Stimulated activated CD4-positive, alpha-beta T cell treated with anti-CD3 and anti-CD28 coated beads, TNF-alpha, amount 100 ng/mL, for 48 hours (primary cell): ENCODE results near the gene CENPM.

Source experiments
- DNase-seq, 3 donors: peaks; one replicate each; pipeline ENCODE4 v3.0.0-alpha.2; 2020; ENCODE audit warnings: low read depth in 3 of 3

Gene CENPM, protein sequence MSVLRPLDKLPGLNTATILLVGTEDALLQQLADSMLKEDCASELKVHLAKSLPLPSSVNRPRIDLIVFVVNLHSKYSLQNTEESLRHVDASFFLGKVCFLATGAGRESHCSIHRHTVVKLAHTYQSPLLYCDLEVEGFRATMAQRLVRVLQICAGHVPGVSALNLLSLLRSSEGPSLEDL

DNA sequence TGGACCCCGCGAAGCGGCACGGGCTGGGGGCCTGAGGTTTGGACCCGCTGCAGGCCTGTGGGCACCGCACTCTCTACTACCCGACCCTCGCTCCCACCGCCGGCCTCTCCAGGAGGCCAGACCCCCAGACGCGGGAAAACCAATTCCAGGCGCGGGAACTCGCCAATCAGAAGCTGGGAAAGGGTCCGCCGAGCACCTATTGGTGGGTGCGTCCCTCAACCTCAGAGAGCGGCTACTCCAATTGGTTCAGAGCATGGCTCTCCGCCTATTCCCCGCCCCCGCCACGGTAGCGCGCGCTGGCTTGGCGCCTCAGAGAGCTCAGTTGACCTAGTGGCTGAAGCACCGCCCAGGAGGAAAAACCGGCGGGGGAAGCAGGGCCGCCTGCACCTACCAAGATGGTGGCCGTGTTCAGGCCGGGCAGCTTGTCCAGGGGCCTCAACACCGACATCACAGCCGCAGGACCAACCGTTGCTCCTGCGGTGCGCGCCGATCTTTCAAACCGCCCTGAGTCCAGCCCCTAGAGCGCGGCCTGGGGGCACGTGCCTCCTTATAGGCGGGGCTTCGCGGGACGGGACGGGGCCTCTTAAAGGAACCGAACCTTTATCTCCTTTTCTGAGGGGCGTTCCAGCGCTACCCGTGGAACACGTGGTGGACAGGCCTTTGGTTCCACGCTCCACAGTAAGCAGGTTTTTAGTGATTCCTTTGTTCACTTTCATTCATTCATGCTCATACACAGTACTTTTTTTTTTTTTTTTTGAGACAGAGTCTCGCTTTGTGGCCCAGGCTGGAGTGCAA is at the start of gene CENPM:
Gene CENPM, minus strand, starts transcription at position 524 of the 795 bp plus-strand sequence. Its CDS starts 76 bp downstream, at position 448.
- peak; percentile 92 to 96 (median 93) for DNase-seq

DNA sequence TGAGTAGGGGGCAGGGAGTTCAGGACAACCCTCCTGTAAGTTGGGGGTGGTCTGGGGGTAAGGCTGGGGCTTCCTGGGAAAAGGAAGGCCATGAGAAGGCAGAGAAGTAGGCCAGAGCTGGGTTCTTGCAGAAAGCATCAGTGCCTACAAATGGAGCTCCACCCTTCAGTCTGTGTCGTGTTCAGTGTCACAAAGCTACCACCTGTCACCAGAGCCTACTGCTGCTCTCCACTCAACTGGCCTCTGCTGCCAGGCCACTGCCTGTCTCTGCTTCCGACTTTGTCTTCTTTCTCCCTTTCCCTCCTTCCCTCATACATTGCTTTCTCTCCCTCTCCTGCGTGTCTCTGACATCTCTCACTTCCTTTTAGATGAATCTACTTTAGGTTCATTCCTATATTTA is 48.3 kb upstream of the CENPM start:
- no peak for DNase-seq

DNA sequence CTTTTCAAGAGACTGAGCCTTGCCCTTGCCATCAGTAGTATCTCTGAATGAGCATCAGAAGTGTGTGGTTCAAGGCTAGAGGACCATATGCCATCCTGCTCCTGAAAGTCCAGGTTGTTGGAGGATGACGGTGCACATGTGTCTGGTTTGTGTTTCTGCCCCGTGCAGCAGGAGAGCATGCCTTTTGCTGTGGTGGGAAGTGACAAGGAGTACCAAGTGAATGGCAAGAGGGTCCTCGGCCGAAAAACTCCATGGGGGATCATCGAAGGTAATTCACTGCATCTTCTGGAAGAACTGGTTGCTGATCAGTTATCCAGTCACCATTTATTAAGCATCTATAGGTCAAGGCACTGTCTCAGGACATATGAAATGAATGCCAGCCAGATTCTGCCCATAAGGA is 45.5 kb upstream of the CENPM start:
- no peak for DNase-seq

DNA sequence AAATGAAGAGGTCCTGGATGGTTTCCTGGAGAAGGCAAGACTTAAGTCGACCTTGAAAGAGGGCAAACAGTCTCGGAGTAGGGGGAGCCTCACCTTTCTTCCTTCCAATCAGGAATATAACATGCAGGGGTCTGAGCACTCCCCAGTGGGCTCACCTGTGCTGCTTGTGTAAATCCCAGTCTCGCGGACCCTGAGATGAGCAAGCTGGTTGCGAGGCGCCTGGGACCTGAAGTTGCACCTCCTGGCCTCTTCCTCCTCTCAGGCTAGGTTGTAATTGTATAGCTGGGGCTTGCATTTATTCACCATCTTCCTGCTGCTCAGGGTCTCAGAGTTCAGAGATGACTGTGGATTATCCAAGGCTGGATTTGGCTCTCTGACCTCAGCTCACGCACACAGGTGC is 44.2 kb upstream of the CENPM start:
- no peak for DNase-seq

DNA sequence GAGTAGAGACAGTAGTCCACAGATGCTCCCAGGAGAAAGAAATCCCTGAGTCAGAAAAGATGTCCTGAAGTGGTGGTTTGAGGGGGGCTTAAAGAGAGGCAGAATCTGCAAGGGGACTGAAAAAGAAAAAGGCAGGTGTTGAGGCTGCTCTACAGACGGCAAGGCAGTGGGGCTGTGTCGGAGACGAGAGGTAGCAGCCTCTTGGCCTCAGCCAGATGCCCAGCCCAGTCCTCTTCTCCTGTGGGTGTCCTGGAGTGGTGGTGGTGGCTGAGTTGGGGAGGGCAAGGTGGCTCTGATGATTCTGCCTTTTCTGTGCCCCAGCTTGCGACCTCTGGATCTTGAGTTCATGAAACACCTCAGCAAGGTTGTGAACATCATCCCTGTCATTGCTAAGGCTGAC is 42.3 kb upstream of the CENPM start:
- DNase-seq, result no peak

DNA sequence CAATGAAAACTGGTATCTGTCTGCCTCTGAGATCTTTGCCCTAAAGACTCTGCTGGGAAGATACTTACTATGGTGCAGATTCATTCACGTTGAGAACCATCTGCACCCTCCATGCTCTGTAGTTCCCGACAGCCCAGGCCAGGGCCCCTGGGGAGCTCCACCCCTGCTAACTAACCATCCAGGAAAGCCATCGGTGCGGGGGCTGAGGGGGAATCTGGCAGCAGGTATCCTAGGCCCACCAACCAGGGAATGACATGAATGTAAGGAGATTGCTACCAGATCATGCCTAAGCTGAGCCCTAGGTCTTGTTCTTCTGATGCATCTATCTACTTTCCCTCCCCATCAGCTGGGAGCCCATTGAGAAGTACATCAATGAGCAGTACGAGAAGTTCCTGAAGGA is 40.3 kb upstream of the CENPM start:
- no peak for DNase-seq

DNA sequence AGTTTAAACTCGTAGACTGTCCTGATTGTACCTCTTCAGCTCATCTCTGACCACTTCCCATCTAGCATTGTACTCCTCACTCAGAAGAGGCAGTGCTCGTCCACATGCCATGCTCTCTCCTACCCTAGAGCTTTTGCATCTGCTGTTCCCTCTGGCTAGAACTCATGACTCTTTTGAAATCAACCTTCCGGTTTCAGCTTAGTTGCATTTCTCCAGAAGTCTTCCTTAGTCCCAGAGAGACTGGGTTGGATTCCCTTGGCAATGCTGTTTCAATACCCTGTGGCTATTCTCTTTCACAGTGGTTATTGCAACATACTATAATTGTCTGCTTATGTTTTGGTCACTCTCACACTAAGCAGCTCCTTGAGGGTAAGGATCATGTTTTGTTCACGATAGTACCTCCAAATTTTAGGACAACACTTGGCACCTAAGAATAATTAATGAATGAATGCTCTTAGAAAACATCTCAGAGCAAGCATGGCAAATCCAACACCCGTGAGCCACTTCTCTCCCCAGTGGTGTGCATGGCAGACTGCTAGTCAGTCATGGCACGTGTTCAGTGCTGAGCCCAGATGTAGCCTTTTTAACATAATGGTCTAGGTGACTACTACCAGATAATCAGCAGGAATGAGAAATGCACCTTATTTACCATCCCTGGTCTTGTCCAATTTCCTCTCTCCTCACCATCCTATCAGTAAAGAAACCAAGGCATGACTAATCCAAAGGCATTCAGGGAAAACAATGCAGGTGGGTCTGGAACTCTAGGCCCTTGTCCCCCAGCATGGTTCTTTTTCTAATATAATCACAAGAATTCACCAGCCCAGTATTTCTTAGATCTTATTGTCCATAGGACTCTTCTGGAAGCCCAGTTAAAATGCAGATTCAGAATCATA is 36.8 kb upstream of the CENPM start:
- DNase-seq, result no peak

DNA sequence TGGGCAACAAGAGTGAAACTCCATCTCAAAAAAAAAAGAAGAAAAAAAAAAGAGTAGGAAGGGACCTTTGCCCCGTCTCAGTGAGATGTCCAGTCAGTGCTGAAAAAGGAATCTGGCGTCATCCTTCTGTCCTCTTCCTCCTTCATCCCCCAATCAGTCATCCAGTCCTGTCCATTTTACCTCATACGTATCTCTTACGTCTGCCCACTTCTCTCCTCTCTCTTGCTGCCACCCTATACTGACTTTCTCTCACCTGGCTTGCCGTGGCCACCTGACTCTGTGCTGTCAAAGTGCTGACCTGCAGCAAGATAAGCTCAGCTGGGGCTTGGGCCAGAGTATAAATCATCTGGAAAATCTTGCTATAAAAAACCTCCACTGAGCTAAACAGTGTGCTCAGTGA is 35.9 kb upstream of the CENPM start:
- no peak for DNase-seq

DNA sequence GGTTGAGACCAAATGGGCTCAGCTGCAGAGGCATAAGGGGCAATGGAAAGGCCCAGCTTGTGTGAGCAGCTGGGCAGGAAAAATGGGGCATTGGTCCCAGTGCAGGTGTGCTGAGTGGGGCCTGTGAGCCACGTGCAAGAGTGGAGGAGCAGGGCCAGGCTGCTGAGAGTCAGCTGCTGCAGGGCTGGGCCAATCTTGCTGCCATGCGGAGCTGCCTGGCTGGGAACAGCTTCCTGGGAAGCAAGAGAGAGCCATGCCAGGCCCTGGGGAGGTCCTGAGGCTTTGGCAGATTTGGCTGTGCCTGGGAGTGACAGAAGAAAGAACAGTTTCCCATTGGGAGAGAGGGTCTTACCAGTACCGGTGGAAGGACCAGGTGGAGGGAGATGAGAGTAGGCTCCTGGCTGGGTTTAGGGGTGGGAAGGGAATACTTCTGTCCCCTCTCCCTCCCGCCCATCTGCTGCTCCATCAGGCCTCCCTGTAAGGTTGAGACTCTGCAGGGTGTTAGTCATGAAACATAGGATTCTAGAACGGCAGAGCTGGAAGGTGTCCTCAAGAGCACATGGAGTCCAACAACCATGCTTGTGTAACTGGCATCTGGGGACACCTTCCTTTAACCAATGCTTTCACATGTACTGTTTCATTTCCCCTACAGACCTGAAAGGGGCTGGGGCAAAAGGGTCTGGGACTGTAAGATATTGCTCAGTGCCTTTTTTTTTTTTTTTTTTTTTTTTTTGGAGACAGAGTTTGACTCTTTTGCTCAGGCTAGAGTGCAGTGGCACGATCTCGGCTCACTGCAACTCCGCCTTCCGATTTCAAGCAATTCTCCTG is 32.7 kb upstream of the CENPM start:
- no peak for DNase-seq

DNA sequence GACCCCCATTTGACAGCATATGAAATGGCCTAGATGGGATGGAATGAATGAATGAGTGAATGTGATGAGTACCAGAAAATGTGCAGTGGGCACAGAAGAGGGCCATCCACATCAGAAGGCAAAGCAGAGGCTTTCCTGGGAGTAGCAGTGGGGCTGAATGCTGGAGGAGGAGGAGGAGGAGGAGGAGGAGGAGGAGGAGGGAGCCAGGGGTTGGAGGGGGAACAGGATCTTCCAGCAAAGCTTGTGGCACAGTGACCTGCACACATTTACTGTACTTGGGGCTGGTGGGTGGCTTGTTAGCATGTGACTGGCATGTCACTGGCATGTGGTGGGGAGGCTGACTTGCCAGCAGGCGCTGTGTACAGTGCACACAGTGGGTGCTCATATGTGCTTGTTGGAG is 31.8 kb upstream of the CENPM start:
- DNase-seq, result no peak

DNA sequence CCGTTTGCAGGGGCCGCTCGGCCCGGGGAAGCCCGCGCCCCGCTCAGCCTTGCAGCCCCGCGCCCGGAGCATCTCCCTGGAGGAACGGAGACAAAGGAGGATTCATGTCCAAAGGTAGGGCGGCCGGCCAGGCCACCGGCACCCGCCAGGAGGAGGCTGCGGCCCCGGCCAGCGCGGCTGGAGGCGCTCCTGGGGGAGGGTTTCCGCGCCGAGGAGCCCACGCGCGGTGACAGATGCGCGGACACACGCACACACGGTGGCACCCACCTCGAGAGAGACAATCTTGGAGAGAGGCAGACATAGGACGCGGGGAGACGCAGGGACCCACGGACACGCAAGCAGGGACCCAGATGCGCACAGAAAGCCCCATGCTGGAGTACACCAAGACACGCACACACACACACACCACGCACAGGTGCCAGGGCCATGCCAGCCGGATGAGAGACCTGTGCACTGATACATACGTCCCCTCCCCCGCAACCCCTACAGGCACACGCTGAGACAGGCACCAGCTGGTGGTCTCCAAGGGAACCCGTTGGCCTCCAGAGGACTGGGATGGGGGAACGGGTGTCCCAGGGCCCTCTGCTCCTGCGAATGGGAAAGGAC is 30.1 kb upstream of the CENPM start:
- DNase-seq, result no peak

DNA sequence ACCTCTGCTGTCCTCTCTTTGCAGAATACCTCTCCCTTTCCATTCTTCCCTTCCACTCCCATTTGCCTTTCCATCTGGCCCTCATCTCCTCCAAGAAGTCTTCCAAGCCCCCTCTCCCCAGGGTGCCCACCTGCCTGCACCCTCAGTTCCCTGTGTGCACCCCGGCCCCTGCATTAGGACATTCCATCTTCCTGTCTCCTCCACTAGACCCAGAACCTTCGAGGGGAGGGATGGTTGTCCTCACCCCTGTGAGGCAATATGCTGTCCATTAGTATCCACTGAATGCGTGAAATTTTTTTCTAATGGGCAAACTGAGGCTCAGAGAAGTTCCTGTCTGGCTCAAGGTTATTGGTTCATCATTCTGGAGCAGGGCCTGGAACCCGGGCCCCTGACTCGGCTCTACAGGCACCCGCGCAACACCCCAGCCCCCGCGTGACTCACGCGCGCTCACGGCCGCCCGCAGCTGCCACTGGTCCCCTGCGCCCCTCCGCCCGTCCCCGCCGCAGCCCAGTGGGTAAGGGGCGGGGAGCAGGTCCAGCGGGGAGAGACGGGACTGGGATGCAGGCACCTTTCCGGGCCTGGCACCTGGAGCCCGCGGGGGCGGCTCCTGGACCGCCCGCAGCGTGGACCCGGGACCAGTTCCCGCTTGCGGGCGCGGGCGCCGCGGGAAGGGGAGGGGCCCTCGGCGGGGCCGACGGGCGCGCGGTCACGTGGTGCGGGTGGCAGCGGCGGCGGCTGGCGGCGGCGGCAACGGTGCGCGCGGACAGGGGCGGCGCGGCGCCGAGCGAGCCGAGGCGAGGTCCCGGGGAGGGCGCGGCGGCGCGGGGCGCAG is 29.3 kb upstream of the CENPM start:
- peak in 1 of 3 donors; percentile 53 for DNase-seq

DNA sequence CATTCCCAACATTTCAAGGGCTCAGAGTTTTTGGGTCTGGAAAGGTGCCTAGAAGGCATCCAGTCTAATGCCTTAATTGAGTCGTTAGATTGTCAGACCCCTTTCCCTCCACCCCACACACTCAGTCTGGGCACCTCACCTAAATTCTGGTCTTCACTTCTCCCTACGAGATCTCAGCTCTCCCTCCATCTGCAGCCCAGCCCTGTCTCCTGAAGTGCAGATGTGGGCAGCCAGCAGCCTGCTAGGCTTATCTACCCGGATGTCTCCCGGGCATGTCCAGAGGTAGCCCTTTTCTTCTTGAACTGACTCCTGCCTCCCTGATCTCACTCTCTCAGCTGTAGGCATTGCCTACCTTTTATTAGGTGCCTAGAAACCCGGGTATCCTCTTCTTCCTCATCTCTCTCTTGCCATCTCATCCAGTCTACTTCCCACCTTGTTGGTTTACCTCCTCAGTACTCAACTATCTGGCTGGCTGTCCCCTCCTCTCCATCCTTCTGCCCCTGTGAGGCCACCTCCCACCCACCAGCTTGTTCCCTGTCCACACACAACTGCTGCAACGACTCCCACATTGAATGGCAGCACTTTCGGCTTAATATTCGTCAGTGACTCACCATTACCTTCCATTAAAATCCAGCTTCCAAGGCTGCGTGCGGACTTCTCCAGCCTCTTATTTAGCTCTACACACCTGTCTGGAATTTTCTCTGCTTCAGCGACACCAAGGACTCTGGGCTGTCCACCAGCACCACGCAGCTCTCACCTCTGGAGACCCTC is 28.5 kb upstream of the CENPM start:
- DNase-seq, result no peak

DNA sequence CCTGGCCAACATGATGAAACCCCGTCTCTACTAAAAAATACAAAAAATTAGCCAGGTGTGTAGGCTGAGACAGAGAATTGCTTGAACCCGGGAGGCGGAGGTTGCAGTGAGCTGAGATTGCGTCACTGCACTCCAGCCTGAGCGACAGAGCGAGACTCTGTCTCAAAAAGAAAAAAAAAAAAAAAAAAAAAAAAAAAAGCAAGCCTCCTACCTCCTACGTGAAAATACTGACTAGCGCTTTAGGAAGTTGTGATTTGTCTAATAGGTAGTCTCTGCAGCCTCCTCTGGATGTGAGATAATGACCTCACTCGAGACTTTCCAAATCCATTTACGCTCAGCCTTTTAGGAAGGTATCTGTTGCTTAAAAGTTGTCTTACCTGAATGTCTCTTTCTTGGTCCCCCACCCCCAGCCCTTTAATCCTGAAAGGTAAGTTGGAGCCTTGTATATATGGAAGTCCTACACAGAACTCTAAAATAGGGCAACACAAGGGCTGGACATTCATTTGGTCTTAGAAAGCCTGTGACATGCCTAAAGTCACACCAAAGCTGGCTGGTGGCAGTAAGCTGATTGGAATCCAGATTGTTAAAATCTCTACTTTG is 27.8 kb upstream of the CENPM start:
- no peak for DNase-seq

DNA sequence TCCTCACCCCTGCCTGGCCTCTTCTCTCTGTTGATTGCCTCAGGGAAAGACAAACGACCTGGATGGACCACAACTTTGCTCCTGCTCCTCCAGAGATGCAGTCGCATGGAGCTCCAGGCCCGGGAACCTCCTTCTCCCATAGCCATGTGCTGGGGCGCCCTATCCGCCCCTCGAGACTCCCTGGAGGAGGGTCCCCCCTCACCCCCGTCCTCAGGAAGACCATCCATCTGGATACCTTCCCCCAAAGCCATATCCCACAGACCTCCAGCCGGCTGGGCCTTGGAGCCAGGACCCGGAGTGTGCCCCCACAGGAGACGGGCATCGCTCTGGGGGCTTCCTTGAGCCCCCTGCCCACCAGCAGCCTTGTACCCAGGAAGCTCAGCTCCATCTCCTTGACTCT is 24.5 kb upstream of the CENPM start:
- DNase-seq, result no peak

DNA sequence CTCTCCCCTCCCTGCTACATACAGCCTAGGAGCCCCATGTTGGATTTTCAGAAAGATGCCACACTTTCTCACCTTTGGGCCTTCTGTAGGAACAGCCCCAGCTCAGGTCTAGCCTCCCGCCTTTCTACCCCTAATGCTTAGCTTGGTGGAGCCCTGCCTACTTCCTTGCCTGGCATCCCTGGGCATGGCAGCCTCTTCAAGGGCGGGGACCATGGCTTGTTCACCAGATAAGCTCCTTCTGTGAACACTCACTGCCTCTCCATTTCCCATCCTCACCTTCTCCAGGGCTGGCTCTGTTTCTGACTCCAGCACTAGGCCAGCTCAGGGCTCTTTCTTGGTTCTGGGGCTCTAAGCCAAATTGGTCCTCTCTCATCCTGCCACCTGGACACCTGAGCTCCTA is 23.6 kb upstream of the CENPM start:
- no peak for DNase-seq

DNA sequence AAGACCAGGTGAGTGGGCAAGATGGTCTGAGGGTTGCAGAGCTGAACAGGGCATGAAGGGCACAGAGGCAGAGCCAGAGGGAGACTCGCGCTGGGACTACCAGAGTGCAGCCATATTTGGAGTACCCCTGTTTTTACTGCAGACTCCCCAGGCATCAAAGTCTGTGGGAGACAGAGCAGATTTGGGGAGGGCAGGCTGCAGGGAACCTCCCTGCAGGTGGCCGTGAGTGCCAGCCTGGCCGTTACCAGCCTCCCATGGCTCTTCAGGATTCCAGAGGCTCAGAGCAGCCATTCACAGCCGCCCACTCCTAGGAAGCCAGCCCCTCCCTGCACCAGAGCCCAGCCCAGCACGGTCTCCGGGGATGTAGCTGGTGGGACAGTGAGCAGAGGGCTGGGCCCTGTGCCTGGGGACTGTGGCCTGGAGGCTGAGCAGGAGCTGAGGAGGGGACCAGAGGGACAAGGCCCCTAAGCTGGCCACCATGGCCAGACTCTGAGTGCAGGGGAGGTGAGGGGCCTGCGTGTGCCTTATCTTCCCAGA is 22.2 kb upstream of the CENPM start, which contains the start of gene SEPTIN3:
Gene SEPTIN3, plus strand, starts transcription at position 334 of the 537 bp plus-strand sequence. CDS start 2,050 bp downstream, outside the sequence.
- no peak for DNase-seq

DNA sequence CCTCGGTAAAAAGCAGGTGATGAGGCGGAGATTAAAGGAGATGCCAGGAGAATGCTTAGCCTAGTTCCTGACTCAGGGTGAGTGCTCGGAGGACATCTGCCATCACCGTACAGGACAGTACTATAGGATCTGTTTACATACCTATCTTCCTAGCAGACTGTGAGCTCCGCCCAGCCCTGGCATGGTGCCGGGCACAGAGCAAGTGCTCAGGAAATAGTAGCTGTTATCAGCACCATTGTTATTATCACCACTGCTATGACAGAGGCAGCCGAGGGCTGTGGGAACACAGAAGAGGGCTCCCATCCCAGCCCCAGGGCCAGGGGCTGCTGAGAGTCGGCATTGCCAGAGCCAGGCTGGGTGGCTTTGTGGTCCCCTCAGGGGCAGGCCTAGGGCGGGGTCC is 21.6 kb upstream of the CENPM start:
- no peak for DNase-seq
